LNCaP clone FGC (cell line): ENCODE measurements around the gene CLIC6.

Experiments
- DNase-seq: peaks from one replicate; pipeline ENCODE4 v3.0.0-alpha.2; 2011; ENCODE audit warnings: low read depth
- H3K4me3 ChIP-seq: 2 replicates; pipeline ENCODE4 v1.5.1; 2011; ENCODE audit warnings: mild to moderate bottlenecking, low read depth, low read length, control low read depth
- CTCF ChIP-seq: IDR thresholded peaks from 2 replicates; pipeline ENCODE4 v1.5.1; 2012; ENCODE audit warnings: mild to moderate bottlenecking; ENCODE audit not compliant: control insufficient read depth, insufficient read depth; ENCODE audit errors: extremely low read depth

Gene CLIC6

GRCh38 chr21:34668803-34669148 is at the start of gene CLIC6:
Gene CLIC6 (plus strand): TSS chr21:34668994. CDS start chr21:34669389, 395 bp downstream.
- DNase-seq: no peak
- TF ChIP-seq CTCF: no peak
- no peak within 1 kb of the TSS for H3K4me3 ChIP-seq

GRCh38 chr21:34619841-34620665 is 48.7 kb upstream of the CLIC6 start:
- H3K4me3 ChIP-seq: no peak overlapping the region
- TF ChIP-seq CTCF: no peak
- DNase-seq: no peak

GRCh38 chr21:34621434-34622350 is 47.1 kb upstream of the CLIC6 start:
- DNase-seq: no peak
- H3K4me3 ChIP-seq: no peak overlapping the region
- TF ChIP-seq CTCF: no peak

- TF ChIP-seq CTCF: no peak
Observed at GRCh38 chr21:34623516-34623915, 45.3 kb upstream of the CLIC6 start.

GRCh38 chr21:34625030-34625593 is 43.7 kb upstream of the CLIC6 start:
- DNase-seq: no peak
- H3K4me3 ChIP-seq: no peak overlapping the region
- no peak for TF ChIP-seq CTCF

More at GRCh38 chr21:34623516-34623915, 45.3 kb upstream of the CLIC6 start:
- DNase-seq: no peak
- H3K4me3 ChIP-seq: no peak overlapping the region

- H3K4me3 ChIP-seq: no peak overlapping the region
- no peak for DNase-seq
- no peak for TF ChIP-seq CTCF
Observed at GRCh38 chr21:34626131-34626530, 42.7 kb upstream of the CLIC6 start.
